Testis (tissue), 3 donors: Measurements from ENCODE around the gene PDZD7. TPM values are rescaled to one million over a fixed set of nuclear protein-coding genes. Genes with fewer than 3 reads are reported as not detected.

Experiments used
- DNase-seq: peaks from one replicate; pipeline ENCODE4 v3.0.0-alpha.2; 2019
- H3K27ac ChIP-seq, 2 donors: fragments of 200-600 bp; sonication (generic); one replicate each; pipeline ENCODE4 v1.5.1; 2019
- H3K27me3 ChIP-seq: fragments of 200-600 bp; sonication (generic); one replicate; pipeline ENCODE4 v1.5.1; 2019
- H3K36me3 ChIP-seq: fragments of 200-600 bp; sonication (generic); one replicate; pipeline ENCODE4 v1.5.1; 2017; ENCODE audit warnings: low read depth; ENCODE audit errors: missing control alignments
- H3K4me1 ChIP-seq: fragments of 200-600 bp; sonication (generic); one replicate; pipeline ENCODE4 v1.5.1; 2019
- H3K4me3 ChIP-seq, 2 donors: fragments of 200-600 bp; sonication (generic); one replicate each; pipeline ENCODE4 v1.5.1; 2017 to 2019
- H3K9me3 ChIP-seq: fragments of 200-600 bp; sonication (generic); one replicate; pipeline ENCODE4 v1.5.1; 2017
- POLR2A ChIP-seq: fragments of 450-650 bp; IDR thresholded peaks from one replicate; pipeline ENCODE4 v1.6.1; 2017; ENCODE audit warnings: antibody characterized with exemption, mild to moderate bottlenecking, moderate library complexity
- WGBS, 2 donors: methylation state at CpG; one replicate each; pipeline ENCODE4 v1.1.5; 2018; 5-methylcytosine and 5-hydroxymethylcytosine counted together
- intact Hi-C: fragments of 100-400 bp; cut with DNase I; formaldehyde crosslinking; loops from one replicate; pipeline ENCODE4 v1.15.1; 2023; ENCODE audit warnings: low total_unique reads
- polyA plus RNA-seq: library from polyadenylated mRNA; stranded (reverse); fragments of 350-450 nt; fragmentation: Illumina TruSeq; extraction: RNeasy Lipid Tissue Mini Kit (QIAGEN cat#74804); gene quantifications from one replicate; pipeline ENCODE4 v1.2.3, GENCODE V29; 2014; ENCODE audit warnings: low read depth, low replicate concordance; ENCODE audit not compliant: insufficient read depth
- total RNA-seq, 2 donors: library from RNA; depleted of rRNA; stranded (reverse); fragments of >200 nt; gene quantifications; one replicate each; pipeline ENCODE4 v1.2.3, GENCODE V29; 2016
- TF ChIP-seq, protein P1 (sequence below), 3 experiments: fragments of 450-650 bp in 2 of 3; fragments of 200-600 bp in 1 of 3; sonication (generic) in 1 of 3; IDR thresholded peaks; one replicate each; pipeline ENCODE4 v1.5.1; 2016 to 2019; ENCODE audit warnings: antibody characterized with exemption in 3 of 3, mild to moderate bottlenecking in 2 of 3, moderate library complexity in 1 of 3

The PDZD7 gene
- total and polyA plus RNA-seq, 3 donors from 2014 or later = 1.6 to 3.5 (median 2.2) TPM

DNA sequence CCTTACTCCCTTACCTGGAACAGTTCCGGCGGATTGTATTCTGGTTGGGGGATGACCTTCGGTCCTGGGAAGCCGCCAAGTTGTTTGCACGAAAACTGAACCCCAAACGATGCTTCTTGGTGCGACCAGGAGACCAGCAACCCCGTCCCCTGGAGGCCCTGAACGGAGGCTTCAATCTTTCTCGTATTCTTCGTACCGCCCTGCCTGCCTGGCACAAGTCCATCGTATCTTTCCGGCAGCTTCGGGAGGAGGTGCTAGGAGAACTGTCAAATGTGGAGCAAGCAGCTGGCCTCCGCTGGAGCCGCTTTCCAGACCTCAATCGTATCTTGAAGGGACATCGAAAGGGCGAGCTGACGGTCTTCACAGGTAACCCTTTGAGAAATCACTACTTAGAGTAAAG, 41.8 kb downstream of the PDZD7 start:
- WGBS, 2 donors = 65 to 82% methylated on average over 21 of the region's 21 CpGs
- intact Hi-C loops = no loop called here
- Histone ChIP-seq H3K27ac (peak overlapping the region; percentile 57 to 65), H3K36me3 (no peaks in the 10 kb centered on the region), H3K27me3 (no peaks in the 10 kb centered on the region), H3K4me1 (peaks cover 24% of the 10 kb centered on the region), H3K9me3 (no peaks in the 10 kb centered on the region), H3K4me3 (peak overlapping the region in 1 of 2 donors; percentile 9)
- peak; percentile 79 for DNase-seq
- TF ChIP-seq POLR2A = no peak
- TF ChIP-seq, protein P1, sequence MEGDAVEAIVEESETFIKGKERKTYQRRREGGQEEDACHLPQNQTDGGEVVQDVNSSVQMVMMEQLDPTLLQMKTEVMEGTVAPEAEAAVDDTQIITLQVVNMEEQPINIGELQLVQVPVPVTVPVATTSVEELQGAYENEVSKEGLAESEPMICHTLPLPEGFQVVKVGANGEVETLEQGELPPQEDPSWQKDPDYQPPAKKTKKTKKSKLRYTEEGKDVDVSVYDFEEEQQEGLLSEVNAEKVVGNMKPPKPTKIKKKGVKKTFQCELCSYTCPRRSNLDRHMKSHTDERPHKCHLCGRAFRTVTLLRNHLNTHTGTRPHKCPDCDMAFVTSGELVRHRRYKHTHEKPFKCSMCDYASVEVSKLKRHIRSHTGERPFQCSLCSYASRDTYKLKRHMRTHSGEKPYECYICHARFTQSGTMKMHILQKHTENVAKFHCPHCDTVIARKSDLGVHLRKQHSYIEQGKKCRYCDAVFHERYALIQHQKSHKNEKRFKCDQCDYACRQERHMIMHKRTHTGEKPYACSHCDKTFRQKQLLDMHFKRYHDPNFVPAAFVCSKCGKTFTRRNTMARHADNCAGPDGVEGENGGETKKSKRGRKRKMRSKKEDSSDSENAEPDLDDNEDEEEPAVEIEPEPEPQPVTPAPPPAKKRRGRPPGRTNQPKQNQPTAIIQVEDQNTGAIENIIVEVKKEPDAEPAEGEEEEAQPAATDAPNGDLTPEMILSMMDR (IDR thresholded peaks at IDR 0.05) = no peak

DNA sequence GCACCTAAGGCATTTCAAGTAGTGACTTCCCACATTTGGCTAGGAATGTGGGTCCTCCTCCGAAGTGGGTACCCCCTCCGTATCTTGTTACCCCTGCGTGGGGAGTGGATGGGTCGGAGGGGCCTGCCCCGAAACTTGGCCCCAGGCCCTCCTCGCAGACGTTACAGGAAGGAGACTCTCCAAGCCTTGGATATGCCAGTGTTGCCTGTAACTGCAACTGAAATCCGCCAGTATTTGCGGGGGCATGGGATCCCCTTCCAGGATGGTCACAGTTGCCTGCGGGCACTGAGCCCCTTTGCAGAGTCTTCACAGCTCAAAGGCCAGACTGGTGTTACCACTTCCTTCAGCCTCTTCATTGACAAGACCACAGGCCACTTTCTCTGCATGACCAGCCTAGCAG, 42.8 kb downstream of the PDZD7 start:
- Histone ChIP-seq H3K27me3 (no peaks in the 10 kb centered on the region), H3K36me3 (no peaks in the 10 kb centered on the region), H3K4me1 (peaks cover 24% of the 10 kb centered on the region), H3K9me3 (no peaks in the 10 kb centered on the region), H3K27ac (peak overlapping the region; percentile 65 to 78), H3K4me3 (peak overlapping the region; percentile 91 to 92)
- WGBS, 2 donors = 39% methylated on average over 10 of the region's 10 CpGs; no CpG with 5 or more reads in 1 of the 2 donors
- TF ChIP-seq, protein P1 (IDR thresholded peaks at IDR 0.05) = no peak
- TF ChIP-seq POLR2A = no peak
- no peak for DNase-seq
- intact Hi-C loops = no loop called here

DNA sequence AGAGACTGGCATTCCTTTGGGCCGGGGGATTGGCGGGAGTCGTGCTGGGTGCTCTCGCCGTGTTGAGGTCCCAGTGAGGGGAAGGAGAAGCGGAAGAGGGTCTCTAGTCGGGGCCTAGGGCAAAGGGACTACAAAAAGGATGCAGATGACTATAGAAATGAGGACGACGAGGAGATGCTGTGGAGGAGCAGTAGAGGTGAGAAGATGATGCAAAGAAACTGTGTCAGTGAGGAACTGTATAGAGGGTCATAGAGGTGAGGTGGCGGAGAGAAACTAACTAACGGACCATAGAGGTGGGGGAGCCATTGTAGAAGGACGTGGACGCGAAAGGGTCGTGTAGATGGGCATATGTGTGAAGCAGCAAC, 43.3 kb downstream of the PDZD7 start:
- Histone ChIP-seq H3K4me3 (peak overlapping the region; percentile 91 to 92), H3K27me3 (no peaks in the 10 kb centered on the region), H3K36me3 (no peaks in the 10 kb centered on the region), H3K4me1 (peaks cover 24% of the 10 kb centered on the region), H3K27ac (peak overlapping the region; percentile 65 to 78), H3K9me3 (no peaks in the 10 kb centered on the region)
- intact Hi-C loops = no loop called here
- DNase-seq = no peak
- TF ChIP-seq, protein P1 (IDR thresholded peaks at IDR 0.05) = no peak
- no peak for TF ChIP-seq POLR2A
- WGBS, 2 donors = 0 to 2% methylated on average over 15 of the region's 15 CpGs

DNA sequence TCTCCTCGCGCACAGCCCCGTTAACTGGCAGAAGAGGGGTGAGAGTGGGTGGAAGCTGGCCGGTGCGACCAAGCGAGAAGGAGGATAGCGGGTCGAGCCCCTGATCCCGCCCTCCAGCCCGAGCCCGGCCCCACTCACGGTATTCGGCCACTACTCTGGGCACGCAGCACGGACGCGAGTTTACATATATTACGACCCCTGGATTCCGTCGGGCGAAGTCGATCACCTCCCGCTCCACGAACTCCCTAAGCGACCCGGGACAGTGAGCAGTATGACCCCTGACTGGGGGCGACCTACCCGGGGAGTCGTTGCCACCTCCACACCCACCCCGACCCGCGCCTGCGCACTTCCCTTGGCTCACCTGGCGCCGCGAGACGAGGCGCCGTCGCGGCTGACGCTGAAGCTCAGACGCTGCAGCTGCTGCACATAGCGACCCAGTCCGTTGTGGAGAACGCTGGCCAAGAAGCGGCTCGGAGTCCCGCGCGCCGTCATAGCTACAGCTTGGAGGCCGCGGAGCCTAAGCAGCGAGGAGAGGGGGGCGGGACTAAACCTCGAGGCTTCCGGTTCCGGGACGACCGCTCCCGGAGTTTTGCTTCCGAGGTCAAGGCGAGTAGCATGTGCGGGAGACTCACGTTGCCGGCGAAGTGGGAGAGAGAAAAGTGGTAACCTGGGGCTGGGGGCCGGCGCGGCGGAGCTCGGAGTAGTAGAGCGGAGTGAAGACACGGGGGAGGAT, 43.8 kb downstream of the PDZD7 start, which contains the start of the genes MRPL43 and TWNK:
Gene MRPL43, minus strand, starts transcription at position 546 of the 733 bp plus-strand sequence. Its CDS starts 54 bp downstream, at position 492.
Gene TWNK, plus strand, starts transcription at position 592 of the 733 bp plus-strand sequence. CDS start 668 bp downstream, outside the sequence.
- Histone ChIP-seq H3K4me3 (peak within 1 kb of the TSS; percentile 91 to 92), H3K4me1 (peaks cover 24% of the 10 kb centered on the region), H3K27me3 (no peaks in the 10 kb centered on the region), H3K27ac (peak within 1 kb of the TSS; percentile 65 to 78), H3K9me3 (no peaks in the 10 kb centered on the region), H3K36me3 (no peaks in the 10 kb centered on the region)
- TF ChIP-seq, protein P1 (IDR thresholded peaks at IDR 0.05) = no peak
- no peak for TF ChIP-seq POLR2A
- DNase-seq = peak; percentile 92
- intact Hi-C loops = no loop called here
- WGBS, 2 donors = 0 to 1% methylated on average over 35 to 61 of the region's 75 CpGs
